Measurements from ENCODE around the gene EEFSEC. TPM values are rescaled to one million over a fixed set of nuclear protein-coding genes. Genes with fewer than 3 reads are reported as not detected.

The EEFSEC gene
- total RNA-seq, 4 donors from 2014 or later: 25.1 to 43.5 (median 29.5) TPM

GRCh38 chr3:128192131-128192530 is 38.9 kb downstream of the EEFSEC start:
- DNase-seq (ENCODE audit: low spot score in 2 of 2): no peak
- Histone ChIP-seq H3K36me3 (no peaks in the 10 kb centered on the region), H3K27me3 (no peaks in the 10 kb centered on the region), H3K4me3 (no peak overlapping the region), H3K27ac (no peak overlapping the region), H3K9me3 (no peaks in the 10 kb centered on the region), H3K4me1 (peaks cover 0 to 38% (median 13%) of the 10 kb centered on the region in 4 donors)
- 92% methylated on average over 7 of the region's 7 CpGs for WGBS, 2 donors
- TF ChIP-seq POLR2A (IDR thresholded peaks at IDR 0.05) (no peak), EP300 (IDR thresholded peaks at IDR 0.05) (no peak), CTCF (IDR thresholded peaks at IDR 0.05) (no peak)

GRCh38 chr3:128193168-128193567 is 39.9 kb downstream of the EEFSEC start:
- TF ChIP-seq POLR2A (IDR thresholded peaks at IDR 0.05): no peak
- TF ChIP-seq CTCF (IDR thresholded peaks at IDR 0.05): no peak
- no peak for TF ChIP-seq EP300 (IDR thresholded peaks at IDR 0.05)
- Histone ChIP-seq H3K27me3 (no peaks in the 10 kb centered on the region), H3K36me3 (no peaks in the 10 kb centered on the region), H3K4me1 (peaks cover 0 to 48% (median 13%) of the 10 kb centered on the region in 4 donors), H3K4me3 (no peak overlapping the region), H3K27ac (peak overlapping the region in 1 of 4 donors; percentile 70), H3K9me3 (no peaks in the 10 kb centered on the region)
- no peak for DNase-seq (ENCODE audit: low spot score in 2 of 2)
- 79 to 90% methylated on average over 2 of the region's 2 CpGs for WGBS, 2 donors

GRCh38 chr3:128194843-128195242 is 41.6 kb downstream of the EEFSEC start:
- no peak for DNase-seq (ENCODE audit: low spot score in 2 of 2)
- no peak overlapping the region for H3K4me3 ChIP-seq
- peak overlapping the region; percentile 48 to 70 (median 58) for H3K27ac ChIP-seq

GRCh38 chr3:128195369-128195768 is 42.1 kb downstream of the EEFSEC start:
- no peaks in the 10 kb centered on the region for H3K36me3 ChIP-seq
- no peaks in the 10 kb centered on the region for H3K27me3 ChIP-seq
- H3K4me1 ChIP-seq: peaks cover 0 to 60% (median 15%) of the 10 kb centered on the region in 4 donors
- H3K9me3 ChIP-seq: no peaks in the 10 kb centered on the region
- TF ChIP-seq POLR2A (IDR thresholded peaks at IDR 0.05) (no peak), EP300 (IDR thresholded peaks at IDR 0.05) (no peak), CTCF (IDR thresholded peaks at IDR 0.05) (no peak)
- H3K27ac ChIP-seq: peak overlapping the region; percentile 48 to 70 (median 58)
- DNase-seq (ENCODE audit: low spot score in 2 of 2): no peak
- H3K4me3 ChIP-seq: no peak overlapping the region
- WGBS, 2 donors: 64 to 71% methylated on average over 5 of the region's 5 CpGs

More at GRCh38 chr3:128194843-128195242, 41.6 kb downstream of the EEFSEC start:
- peaks cover 0 to 60% (median 15%) of the 10 kb centered on the region in 4 donors for H3K4me1 ChIP-seq
- WGBS, 2 donors: 28 to 35% methylated on average over 4 of the region's 4 CpGs
- no peaks in the 10 kb centered on the region for H3K27me3 ChIP-seq
- TF ChIP-seq CTCF (IDR thresholded peaks at IDR 0.05): no peak
- TF ChIP-seq EP300 (IDR thresholded peaks at IDR 0.05): no peak
- TF ChIP-seq POLR2A (IDR thresholded peaks at IDR 0.05): no peak
- no peaks in the 10 kb centered on the region for H3K36me3 ChIP-seq
- no peaks in the 10 kb centered on the region for H3K9me3 ChIP-seq

GRCh38 chr3:128195802-128196201 is 42.5 kb downstream of the EEFSEC start:
- DNase-seq (ENCODE audit: low spot score in 2 of 2): no peak
- H3K4me3 ChIP-seq: no peak overlapping the region
- H3K27me3 ChIP-seq: no peaks in the 10 kb centered on the region
- H3K36me3 ChIP-seq: no peaks in the 10 kb centered on the region
- H3K27ac ChIP-seq: peak overlapping the region; percentile 48 to 70 (median 58)
- no peak for TF ChIP-seq POLR2A (IDR thresholded peaks at IDR 0.05)
- no peak for TF ChIP-seq EP300 (IDR thresholded peaks at IDR 0.05)
- TF ChIP-seq CTCF (IDR thresholded peaks at IDR 0.05): no peak
- WGBS, 2 donors: 29 to 57% methylated on average over 6 of the region's 6 CpGs
- H3K9me3 ChIP-seq: no peaks in the 10 kb centered on the region
- peaks cover 0 to 60% (median 15%) of the 10 kb centered on the region in 4 donors for H3K4me1 ChIP-seq
